Suprapubic skin (tissue), 4 donors: Measurements from ENCODE around the gene SLC2A4RG. TPM values are rescaled to one million over a fixed set of nuclear protein-coding genes. Genes with fewer than 3 reads are reported as not detected.

Experiments used
- DNase-seq, 2 donors: peaks; one replicate each; pipeline ENCODE4 v3.0.0-alpha.2; 2019; ENCODE audit warnings: low spot score in 2 of 2
- H3K27ac ChIP-seq: fragments of 200-600 bp; sonication (generic); one replicate; pipeline ENCODE4 v1.5.1; 2019
- H3K27me3 ChIP-seq: fragments of 200-600 bp; sonication (generic); one replicate; pipeline ENCODE4 v1.5.1; 2019
- H3K36me3 ChIP-seq: fragments of 200-600 bp; sonication (generic); one replicate; pipeline ENCODE4 v1.5.1; 2019
- H3K4me1 ChIP-seq: fragments of 200-600 bp; sonication (generic); one replicate; pipeline ENCODE4 v1.5.1; 2019
- H3K4me3 ChIP-seq: fragments of 200-600 bp; sonication (generic); one replicate; pipeline ENCODE4 v1.5.1; 2019; ENCODE audit warnings: mild to moderate bottlenecking
- H3K9me3 ChIP-seq: fragments of 200-600 bp; sonication (generic); one replicate; pipeline ENCODE4 v1.5.1; 2019
- CTCF ChIP-seq, 2 donors: fragments of 200-600 bp in 1 of 2; fragments of 450-650 bp in 1 of 2; sonication (generic) in 1 of 2; IDR thresholded peaks; one replicate each; pipeline ENCODE4 v1.5.1; 2016 to 2019; ENCODE audit warnings: antibody characterized with exemption in 2 of 2, mild to moderate bottlenecking in 1 of 2, moderate library complexity in 1 of 2
- EP300 ChIP-seq: sonication (generic); formaldehyde crosslinking; IDR thresholded peaks from one replicate; pipeline ENCODE4 v1.6.1; 2017; ENCODE audit warnings: antibody characterized with exemption
- POLR2A ChIP-seq, 2 donors: fragments of 450-650 bp; IDR thresholded peaks; one replicate each; pipeline ENCODE4 v1.6.1; 2017; ENCODE audit warnings: antibody characterized with exemption in 2 of 2, mild to moderate bottlenecking in 2 of 2, moderate library complexity in 2 of 2
- POLR2AphosphoS5 ChIP-seq, 3 donors: sonication (generic); formaldehyde crosslinking; IDR thresholded peaks; one replicate each; pipeline ENCODE4 v1.6.1; 2017; ENCODE audit warnings: antibody characterized with exemption in 3 of 3
- whole genome bisulfite sequencing: methylation state at CpG from one replicate; pipeline ENCODE4 v1.1.5; 2018; 5-methylcytosine and 5-hydroxymethylcytosine counted together
- total RNA-seq, 4 donors: library from RNA; depleted of rRNA; stranded (reverse); fragments of >200 nt; gene quantifications; one replicate each; pipeline ENCODE4 v1.1.0, GENCODE V29; 2016

SLC2A4RG gene
- total RNA-seq, 4 donors from 2014 or later, result 96.9 to 118 (median 107) TPM

GRCh38 chr20:63765902-63766301 lies 26.3 kb downstream of the SLC2A4RG start:
- Histone ChIP-seq H3K36me3 (peaks cover 24% of the 10 kb centered on the region), H3K9me3 (no peaks in the 10 kb centered on the region), H3K4me3 (no peak overlapping the region), H3K4me1 (no peaks in the 10 kb centered on the region), H3K27me3 (no peaks in the 10 kb centered on the region), H3K27ac (no peak overlapping the region)
- TF ChIP-seq POLR2A (IDR thresholded peaks at IDR 0.05), result no peak
- no peak for TF ChIP-seq POLR2AphosphoS5 (IDR thresholded peaks at IDR 0.05)
- no peak for TF ChIP-seq EP300
- no peak for TF ChIP-seq CTCF (IDR thresholded peaks at IDR 0.05)
- DNase-seq, result no peak
- 95% methylated on average over 7 of the region's 7 CpGs for WGBS

- no peak for TF ChIP-seq EP300
- no peak for TF ChIP-seq POLR2AphosphoS5 (IDR thresholded peaks at IDR 0.05)
- no peak for TF ChIP-seq POLR2A (IDR thresholded peaks at IDR 0.05)
- no peak for TF ChIP-seq CTCF (IDR thresholded peaks at IDR 0.05)
- Histone ChIP-seq H3K9me3 (no peaks in the 10 kb centered on the region), H3K4me1 (no peaks in the 10 kb centered on the region), H3K27me3 (no peaks in the 10 kb centered on the region), H3K27ac (no peak overlapping the region), H3K36me3 (peaks cover 24% of the 10 kb centered on the region), H3K4me3 (no peak overlapping the region)
- DNase-seq, result no peak
- 94% methylated on average over 31 of the region's 38 CpGs for WGBS
Observed at GRCh38 chr20:63766695-63767426, 27.3 kb downstream of the SLC2A4RG start.

GRCh38 chr20:63767456-63767855 lies 27.9 kb downstream of the SLC2A4RG start:
- H3K4me3 ChIP-seq, result no peak overlapping the region
- peaks cover 24% of the 10 kb centered on the region for H3K36me3 ChIP-seq
- 79% methylated on average over 14 of the region's 18 CpGs for WGBS
- TF ChIP-seq POLR2A (IDR thresholded peaks at IDR 0.05), result no peak
- no peak for TF ChIP-seq EP300
- no peak for TF ChIP-seq CTCF (IDR thresholded peaks at IDR 0.05)
- no peak for TF ChIP-seq POLR2AphosphoS5 (IDR thresholded peaks at IDR 0.05)
- H3K27me3 ChIP-seq, result no peaks in the 10 kb centered on the region
- no peak overlapping the region for H3K27ac ChIP-seq
- no peaks in the 10 kb centered on the region for H3K9me3 ChIP-seq
- DNase-seq, result no peak
- H3K4me1 ChIP-seq, result peaks cover 1% of the 10 kb centered on the region

- 82% methylated on average over 7 of the region's 7 CpGs for WGBS
- no peak overlapping the region for H3K27ac ChIP-seq
- no peak for DNase-seq
- no peak overlapping the region for H3K4me3 ChIP-seq
- peaks cover 24% of the 10 kb centered on the region for H3K36me3 ChIP-seq
- peaks cover 6% of the 10 kb centered on the region for H3K4me1 ChIP-seq
- TF ChIP-seq POLR2A (IDR thresholded peaks at IDR 0.05) (no peak), CTCF (IDR thresholded peaks at IDR 0.05) (no peak)
- H3K9me3 ChIP-seq, result no peaks in the 10 kb centered on the region
- no peaks in the 10 kb centered on the region for H3K27me3 ChIP-seq
Observed at GRCh38 chr20:63767886-63768285, 28.3 kb downstream of the SLC2A4RG start.

- 91% methylated on average over 24 of the region's 26 CpGs for WGBS
- DNase-seq, result no peak
- Histone ChIP-seq H3K4me3 (no peak overlapping the region), H3K4me1 (peaks cover 13% of the 10 kb centered on the region), H3K9me3 (no peaks in the 10 kb centered on the region), H3K27me3 (no peaks in the 10 kb centered on the region), H3K36me3 (peaks cover 24% of the 10 kb centered on the region), H3K27ac (no peak overlapping the region)
- TF ChIP-seq POLR2AphosphoS5 (IDR thresholded peaks at IDR 0.05) (no peak), POLR2A (IDR thresholded peaks at IDR 0.05) (no peak), CTCF (IDR thresholded peaks at IDR 0.05) (no peak), EP300 (no peak)
Observed at GRCh38 chr20:63768591-63769515, 29.3 kb downstream of the SLC2A4RG start.
